DND-41 (cell line): ENCODE measurements around the gene NUP214.
"Not testable (repeated sequence)": the region's sequence is repeated elsewhere in the genome, so short reads cannot be mapped to it uniquely, and the experiment has no call there.

Experiments used
- EZH2 ChIP-seq: IDR thresholded peaks from 3 replicates; pipeline ENCODE4 v1.6.1; 2012; ENCODE audit warnings: borderline replicate concordance, low read depth, mild to moderate bottlenecking, moderate library complexity, low read length, inconsistent platforms; ENCODE audit not compliant: severe bottlenecking
- TF ChIP-seq, protein P1 (sequence below): IDR thresholded peaks from 2 replicates; pipeline ENCODE4 v1.5.1; 2012; ENCODE audit warnings: borderline replicate concordance, low read length, moderate library complexity, mild to moderate bottlenecking; ENCODE audit not compliant: poor library complexity, severe bottlenecking; ENCODE audit errors: extremely low read depth

DNA sequence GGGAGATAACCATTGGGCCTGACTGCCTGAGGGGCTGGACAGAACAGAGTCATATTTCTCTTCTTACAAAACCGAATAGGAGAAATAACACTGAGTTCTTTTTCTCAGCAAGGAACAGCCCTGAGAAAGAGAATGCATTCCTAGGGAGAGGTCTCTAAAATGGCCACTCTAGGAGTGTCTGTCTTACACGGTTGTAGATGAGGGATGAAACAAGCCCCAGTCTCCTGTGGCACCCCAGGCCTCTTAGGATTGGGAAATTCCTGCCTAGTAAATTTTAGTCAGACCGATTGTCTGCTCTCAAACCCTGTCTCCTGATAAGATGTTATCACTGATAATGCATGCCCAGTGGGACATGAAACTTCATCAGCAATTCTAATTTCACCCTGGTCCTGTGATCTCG, 86.5 kb downstream of the NUP214 start:
- TF ChIP-seq, protein P1, sequence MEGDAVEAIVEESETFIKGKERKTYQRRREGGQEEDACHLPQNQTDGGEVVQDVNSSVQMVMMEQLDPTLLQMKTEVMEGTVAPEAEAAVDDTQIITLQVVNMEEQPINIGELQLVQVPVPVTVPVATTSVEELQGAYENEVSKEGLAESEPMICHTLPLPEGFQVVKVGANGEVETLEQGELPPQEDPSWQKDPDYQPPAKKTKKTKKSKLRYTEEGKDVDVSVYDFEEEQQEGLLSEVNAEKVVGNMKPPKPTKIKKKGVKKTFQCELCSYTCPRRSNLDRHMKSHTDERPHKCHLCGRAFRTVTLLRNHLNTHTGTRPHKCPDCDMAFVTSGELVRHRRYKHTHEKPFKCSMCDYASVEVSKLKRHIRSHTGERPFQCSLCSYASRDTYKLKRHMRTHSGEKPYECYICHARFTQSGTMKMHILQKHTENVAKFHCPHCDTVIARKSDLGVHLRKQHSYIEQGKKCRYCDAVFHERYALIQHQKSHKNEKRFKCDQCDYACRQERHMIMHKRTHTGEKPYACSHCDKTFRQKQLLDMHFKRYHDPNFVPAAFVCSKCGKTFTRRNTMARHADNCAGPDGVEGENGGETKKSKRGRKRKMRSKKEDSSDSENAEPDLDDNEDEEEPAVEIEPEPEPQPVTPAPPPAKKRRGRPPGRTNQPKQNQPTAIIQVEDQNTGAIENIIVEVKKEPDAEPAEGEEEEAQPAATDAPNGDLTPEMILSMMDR, result not testable (repeated sequence)
- TF ChIP-seq EZH2, result not testable (repeated sequence)
